ENCODE measurements around the gene NEK7. TPM values are rescaled to one million over a fixed set of nuclear protein-coding genes. Genes with fewer than 3 reads are reported as not detected.
"Not testable (repeated sequence)": the region's sequence is repeated elsewhere in the genome, so short reads cannot be mapped to it uniquely, and the experiment has no call there.

Gene NEK7
- total RNA-seq, 1 experiment from 2014 or later: 25.2 TPM

DNA sequence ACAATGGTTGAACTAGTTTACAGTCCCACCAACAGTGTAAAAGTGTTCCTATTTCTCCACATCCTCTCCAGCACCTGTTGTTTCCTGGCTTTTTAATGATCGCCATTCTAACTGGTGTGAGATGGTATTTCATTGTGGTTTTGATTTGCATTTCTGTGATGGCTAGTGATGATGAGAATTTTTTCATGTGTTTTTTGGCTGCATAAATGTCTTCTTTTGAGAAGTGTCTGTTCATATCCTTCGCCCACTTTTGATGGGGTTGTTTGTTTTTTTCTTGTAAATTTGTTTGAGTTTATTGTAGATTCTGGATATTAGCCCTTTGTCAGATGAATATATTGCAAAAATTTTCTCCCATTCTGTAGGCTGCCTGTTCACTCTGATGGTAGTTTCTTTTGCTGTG is 70.7 kb downstream of the NEK7 start:
- H3K27ac ChIP-seq (ENCODE audit: low read length); H3K9me2 ChIP-seq (replicated peaks; ENCODE audit: low read length); BruUV-seq (replicated peaks); POLR2A ChIA-PET (ENCODE audit: unreplicated experiment); H3K4me2 ChIP-seq (ENCODE audit: low read length); DNase-seq; ATAC-seq; H3K4me1 ChIP-seq (ENCODE audit: insufficient read depth, low read length); H4K20me1 ChIP-seq (ENCODE audit: low read length); H3K36me3 ChIP-seq (ENCODE audit: low read depth, low read length); H3K4me3 ChIP-seq (ENCODE audit: low read length); H2AFZ ChIP-seq (ENCODE audit: low read length); H3F3A ChIP-seq (ENCODE audit: low read length, unreplicated experiment); H3K9me3 ChIP-seq (ENCODE audit: low read length); intact Hi-C loops (cut with micrococcal nuclease); H3K27me3 ChIP-seq (ENCODE audit: low read length); CTCF ChIA-PET; H3K9ac ChIP-seq (ENCODE audit: low read length): not testable (repeated sequence)
- peaks cover 39% of the 10 kb centered on the region; the same call in 1 of the 2 replicates for H3K79me2 ChIP-seq (ENCODE audit: low read length)

DNA sequence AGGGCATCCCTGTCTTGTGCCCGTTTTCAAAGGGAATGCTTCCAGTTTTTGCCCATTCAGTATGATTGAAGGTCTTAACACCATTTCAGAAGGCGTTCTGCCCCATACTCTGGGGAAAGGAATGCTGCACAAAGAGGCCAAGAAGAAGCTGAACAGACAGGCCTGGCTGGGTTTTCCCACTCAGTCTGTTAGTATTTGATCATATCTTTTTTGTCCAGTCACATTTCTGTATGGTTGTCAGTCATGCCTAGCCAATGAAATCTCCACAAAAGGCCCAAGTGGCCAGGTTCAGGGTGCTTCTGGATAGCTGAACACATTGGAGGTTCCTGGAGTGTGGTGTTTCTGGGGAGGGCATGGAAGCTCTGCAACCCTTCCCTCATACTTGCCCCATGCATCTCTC is 72.1 kb downstream of the NEK7 start:
- BruUV-seq (replicated peaks): no TSS peak
- no peak overlapping the region for H3K27ac ChIP-seq (ENCODE audit: low read length)

DNA sequence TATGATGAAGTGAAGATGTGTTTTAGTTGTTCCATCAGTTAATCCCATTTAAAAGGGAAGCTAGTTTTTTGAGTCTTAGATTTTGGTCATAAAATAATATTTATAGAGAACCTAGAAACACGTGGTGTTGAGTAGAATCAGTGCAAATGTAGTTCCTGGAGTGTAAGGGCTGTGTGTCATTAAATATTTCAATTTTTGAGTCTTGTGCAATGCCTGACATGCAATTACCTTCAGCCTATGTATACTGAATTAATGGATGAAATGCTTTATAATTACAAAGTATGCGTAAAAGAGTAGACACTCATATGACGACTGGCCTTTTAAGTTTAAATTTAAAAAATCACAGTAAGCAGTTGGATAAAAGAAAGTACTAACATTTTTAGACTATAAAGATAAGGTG is 75.0 kb downstream of the NEK7 start:
- no peaks in the 10 kb centered on the region for H3K9me3 ChIP-seq (ENCODE audit: low read length)
- no peaks in the 10 kb centered on the region for H3K9me2 ChIP-seq (replicated peaks; ENCODE audit: low read length)
- TF ChIP-seq EZH2 (IDR thresholded peaks at IDR 0.05; ENCODE audit: low read length, unreplicated experiment): no peak
- TF ChIP-seq, protein P1, sequence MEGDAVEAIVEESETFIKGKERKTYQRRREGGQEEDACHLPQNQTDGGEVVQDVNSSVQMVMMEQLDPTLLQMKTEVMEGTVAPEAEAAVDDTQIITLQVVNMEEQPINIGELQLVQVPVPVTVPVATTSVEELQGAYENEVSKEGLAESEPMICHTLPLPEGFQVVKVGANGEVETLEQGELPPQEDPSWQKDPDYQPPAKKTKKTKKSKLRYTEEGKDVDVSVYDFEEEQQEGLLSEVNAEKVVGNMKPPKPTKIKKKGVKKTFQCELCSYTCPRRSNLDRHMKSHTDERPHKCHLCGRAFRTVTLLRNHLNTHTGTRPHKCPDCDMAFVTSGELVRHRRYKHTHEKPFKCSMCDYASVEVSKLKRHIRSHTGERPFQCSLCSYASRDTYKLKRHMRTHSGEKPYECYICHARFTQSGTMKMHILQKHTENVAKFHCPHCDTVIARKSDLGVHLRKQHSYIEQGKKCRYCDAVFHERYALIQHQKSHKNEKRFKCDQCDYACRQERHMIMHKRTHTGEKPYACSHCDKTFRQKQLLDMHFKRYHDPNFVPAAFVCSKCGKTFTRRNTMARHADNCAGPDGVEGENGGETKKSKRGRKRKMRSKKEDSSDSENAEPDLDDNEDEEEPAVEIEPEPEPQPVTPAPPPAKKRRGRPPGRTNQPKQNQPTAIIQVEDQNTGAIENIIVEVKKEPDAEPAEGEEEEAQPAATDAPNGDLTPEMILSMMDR (conservative IDR thresholded peaks at IDR 0.05; ENCODE audit: low read depth, low read length): no peak
- no peak for TF ChIP-seq EZH2phosphoT487 (IDR thresholded peaks at IDR 0.05; ENCODE audit: borderline replicate concordance, low read length)
- H3K36me3 ChIP-seq (ENCODE audit: low read depth, low read length): no peaks in the 10 kb centered on the region; the same call in 1 of the 2 replicates
- no peaks in the 10 kb centered on the region for H3K27me3 ChIP-seq (ENCODE audit: low read length)
- ChIA-PET POLR2A (ENCODE audit: unreplicated experiment) (no interaction called here), CTCF (interaction anchor here (0.6 kb wide), 1 partner anchor 8 kb away, joined by 3 read pairs; no protein-coding TSS in a partner anchor)
- DNase-seq: no peak
- intact Hi-C loops (cut with micrococcal nuclease): no loop called here
- H3K4me3 ChIP-seq (ENCODE audit: low read length): no peak overlapping the region
- H3K9ac ChIP-seq (ENCODE audit: low read length): no peak overlapping the region
- H3K4me2 ChIP-seq (ENCODE audit: low read length): no peak overlapping the region
- no peaks in the 10 kb centered on the region for H3F3A ChIP-seq (ENCODE audit: low read length, unreplicated experiment)
- H4K20me1 ChIP-seq (ENCODE audit: low read length): no peaks in the 10 kb centered on the region
- peaks cover 15% of the 10 kb centered on the region for H3K4me1 ChIP-seq (ENCODE audit: insufficient read depth, low read length)
- no peak for ATAC-seq
- H3K79me2 ChIP-seq (ENCODE audit: low read length): peaks cover 33% of the 10 kb centered on the region; the same call in 1 of the 2 replicates
- H2AFZ ChIP-seq (ENCODE audit: low read length): no peak overlapping the region
- H3K27ac ChIP-seq (ENCODE audit: low read length): no peak overlapping the region
- no TSS peak for BruUV-seq (replicated peaks)

More for the DNA sequence above, 72.1 kb downstream of the NEK7 start:
- peaks cover 29% of the 10 kb centered on the region; the same call in 1 of the 2 replicates for H3K79me2 ChIP-seq (ENCODE audit: low read length)
- H2AFZ ChIP-seq (ENCODE audit: low read length): no peak overlapping the region
- H3K27me3 ChIP-seq (ENCODE audit: low read length): no peaks in the 10 kb centered on the region
- POLR2A ChIA-PET (ENCODE audit: unreplicated experiment): no interaction called here
- H4K20me1 ChIP-seq (ENCODE audit: low read length): no peaks in the 10 kb centered on the region
- peaks cover 8% of the 10 kb centered on the region for H3K4me1 ChIP-seq (ENCODE audit: insufficient read depth, low read length)
- no peak overlapping the region for H3K9ac ChIP-seq (ENCODE audit: low read length)
- CTCF ChIA-PET: no interaction called here
- no peak overlapping the region for H3K4me2 ChIP-seq (ENCODE audit: low read length)
- intact Hi-C loops (cut with micrococcal nuclease): no loop called here
- no peaks in the 10 kb centered on the region for H3F3A ChIP-seq (ENCODE audit: low read length, unreplicated experiment)
- TF ChIP-seq, protein P1 (conservative IDR thresholded peaks at IDR 0.05; ENCODE audit: low read depth, low read length): no peak
- TF ChIP-seq EZH2phosphoT487 (IDR thresholded peaks at IDR 0.05; ENCODE audit: borderline replicate concordance, low read length) (no peak), EZH2 (IDR thresholded peaks at IDR 0.05; ENCODE audit: low read length, unreplicated experiment) (no peak)
- H3K36me3 ChIP-seq (ENCODE audit: low read depth, low read length): no peaks in the 10 kb centered on the region
- no peak overlapping the region for H3K4me3 ChIP-seq (ENCODE audit: low read length)
- H3K9me3 ChIP-seq (ENCODE audit: low read length): no peaks in the 10 kb centered on the region
- ATAC-seq (no peak), DNase-seq (no peak)
- H3K9me2 ChIP-seq (replicated peaks; ENCODE audit: low read length): no peaks in the 10 kb centered on the region

Measured in PC-3 (cell line).